Stomach smooth muscle (tissue), 2 donors: ENCODE data around the gene SLC2A6.
"Not testable (repeated sequence)": the region's sequence is repeated elsewhere in the genome, so short reads cannot be mapped to it uniquely, and the experiment has no call there.

ENCODE experiments used
- H3K27ac ChIP-seq: one replicate; pipeline ENCODE4 v1.7.0; 2013; ENCODE audit warnings: mild to moderate bottlenecking, low read length, inconsistent platforms
- H3K27me3 ChIP-seq, 2 donors: one replicate each; pipeline ENCODE4 v1.7.0; 2013; ENCODE audit warnings: low read length in 2 of 2; ENCODE audit not compliant: insufficient read depth in 2 of 2, control insufficient read depth in 1 of 2
- H3K36me3 ChIP-seq, 2 donors: one replicate each; pipeline ENCODE4 v1.7.0; 2013; ENCODE audit warnings: low read length in 2 of 2; ENCODE audit not compliant: control insufficient read depth in 2 of 2, insufficient read depth in 2 of 2
- H3K4me1 ChIP-seq: one replicate; pipeline ENCODE4 v1.7.0; 2013; ENCODE audit warnings: low read length; ENCODE audit not compliant: control insufficient read depth, insufficient read depth
- H3K4me3 ChIP-seq, 2 donors: one replicate each; pipeline ENCODE4 v1.7.0; 2013; ENCODE audit warnings: low read length in 2 of 2
- H3K9ac ChIP-seq, 2 donors: one replicate each; pipeline ENCODE4 v1.7.0; 2013; ENCODE audit warnings: low read length in 2 of 2, mild to moderate bottlenecking in 1 of 2
- H3K9me3 ChIP-seq, 2 donors: one replicate each; pipeline ENCODE4 v1.7.0; 2013; ENCODE audit warnings: low read length in 2 of 2; ENCODE audit not compliant: control insufficient read depth in 2 of 2
- donor health status: healthy.
- donor health status: Pancreatic carcinoma.

Gene SLC2A6

DNA sequence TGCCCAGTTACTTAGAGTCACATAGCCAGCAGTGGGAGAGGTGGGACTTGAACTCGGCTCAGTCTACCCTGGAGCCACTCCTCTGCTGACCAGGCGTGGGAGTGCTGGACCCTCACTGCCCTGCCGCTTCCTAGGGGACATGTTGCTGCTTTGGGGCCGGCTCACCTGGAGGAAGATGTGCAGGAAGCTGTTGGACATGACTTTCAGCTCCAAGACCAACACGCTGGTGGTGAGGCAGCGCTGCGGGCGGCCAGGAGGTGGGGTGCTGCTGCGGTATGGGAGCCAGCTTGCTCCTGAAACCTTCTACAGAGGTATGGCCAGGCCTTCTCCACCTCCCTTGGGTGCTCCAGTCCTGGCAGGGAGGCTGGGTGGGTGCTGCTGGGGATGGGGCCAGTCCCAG is 22.5 kb downstream of the SLC2A6 start:
- Histone ChIP-seq H3K36me3 (no peaks in the 10 kb centered on the region), H3K4me1 (peaks cover 16% of the 10 kb centered on the region), H3K27me3 (no peaks in the 10 kb centered on the region), H3K9ac (no peak overlapping the region), H3K27ac (no peak overlapping the region), H3K4me3 (no peak overlapping the region), H3K9me3 (no peaks in the 10 kb centered on the region)

DNA sequence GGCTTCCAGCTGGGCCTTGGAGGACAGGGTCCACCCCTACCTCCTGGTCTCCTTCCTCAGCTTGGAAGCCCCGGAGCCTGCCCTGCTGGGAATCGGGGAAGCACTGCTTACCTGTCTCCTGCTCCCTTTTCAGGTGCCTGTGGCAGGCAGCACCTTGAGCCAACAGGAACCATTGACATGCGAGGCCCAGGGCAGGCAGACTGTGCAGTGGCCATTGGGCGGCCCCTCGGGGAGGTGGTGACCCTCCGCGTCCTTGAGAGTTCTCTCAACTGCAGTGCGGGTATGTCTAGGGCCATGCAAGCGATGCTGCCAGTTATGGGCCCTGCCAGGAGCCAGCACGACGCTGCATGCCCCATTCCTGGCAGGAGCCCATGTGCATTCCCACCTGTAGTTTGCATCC is 23.0 kb downstream of the SLC2A6 start:
- Histone ChIP-seq H3K27me3 (no peaks in the 10 kb centered on the region), H3K27ac (no peak overlapping the region), H3K9me3 (no peaks in the 10 kb centered on the region), H3K9ac (no peak overlapping the region), H3K4me3 (no peak overlapping the region), H3K4me1 (peaks cover 11% of the 10 kb centered on the region), H3K36me3 (no peaks in the 10 kb centered on the region)

DNA sequence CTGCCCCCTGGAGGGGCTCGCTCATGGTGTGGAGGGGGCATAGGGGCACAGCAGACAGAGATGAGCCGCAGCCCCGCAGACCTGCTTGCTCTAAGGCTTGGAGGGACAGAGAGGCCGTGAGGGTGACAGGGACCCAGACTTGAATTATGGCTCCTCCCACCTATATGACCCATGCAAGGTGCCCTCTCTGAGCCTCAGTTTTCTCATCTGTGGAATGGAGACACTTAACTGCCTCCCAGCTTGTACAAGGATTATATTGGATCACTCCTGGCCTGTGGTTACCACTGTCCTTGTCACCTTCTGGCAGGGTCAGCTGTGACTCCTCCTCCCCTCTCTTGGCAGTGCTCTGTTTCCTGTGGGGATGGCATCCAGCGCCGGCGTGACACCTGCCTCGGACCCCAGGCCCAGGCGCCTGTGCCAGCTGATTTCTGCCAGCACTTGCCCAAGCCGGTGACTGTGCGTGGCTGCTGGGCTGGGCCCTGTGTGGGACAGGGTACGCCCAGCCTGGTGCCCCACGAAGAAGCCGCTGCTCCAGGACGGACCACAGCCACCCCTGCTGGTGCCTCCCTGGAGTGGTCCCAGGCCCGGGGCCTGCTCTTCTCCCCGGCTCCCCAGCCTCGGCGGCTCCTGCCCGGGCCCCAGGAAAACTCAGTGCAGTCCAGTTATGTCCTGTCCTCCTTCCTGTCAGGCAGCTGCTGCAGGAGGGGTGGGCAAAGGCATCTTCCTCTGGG is 23.8 kb downstream of the SLC2A6 start:
- Histone ChIP-seq H3K27me3 (no peaks in the 10 kb centered on the region), H3K4me3 (no peak overlapping the region), H3K9ac (no peak overlapping the region), H3K4me1 (peaks cover 6% of the 10 kb centered on the region), H3K36me3 (no peaks in the 10 kb centered on the region), H3K27ac (no peak overlapping the region), H3K9me3 (no peaks in the 10 kb centered on the region)

DNA sequence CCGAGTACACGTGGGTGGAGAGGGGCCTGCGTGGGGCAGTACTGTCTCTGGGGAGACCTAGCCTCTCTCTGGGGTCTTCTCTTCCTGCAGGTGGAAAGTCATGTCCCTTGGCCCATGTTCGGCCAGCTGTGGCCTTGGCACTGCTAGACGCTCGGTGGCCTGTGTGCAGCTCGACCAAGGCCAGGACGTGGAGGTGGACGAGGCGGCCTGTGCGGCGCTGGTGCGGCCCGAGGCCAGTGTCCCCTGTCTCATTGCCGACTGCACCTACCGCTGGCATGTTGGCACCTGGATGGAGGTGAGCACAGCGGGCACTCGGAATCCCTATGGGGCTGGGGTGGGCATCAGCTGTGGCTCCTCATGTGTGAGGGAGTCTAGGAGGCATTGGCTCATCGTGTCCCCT is 24.6 kb downstream of the SLC2A6 start:
- Histone ChIP-seq H3K36me3 (no peaks in the 10 kb centered on the region), H3K27me3 (no peaks in the 10 kb centered on the region), H3K27ac (no peak overlapping the region), H3K9me3 (no peaks in the 10 kb centered on the region), H3K4me1 (peaks cover 6% of the 10 kb centered on the region), H3K9ac (no peak overlapping the region), H3K4me3 (no peak overlapping the region)

- Histone ChIP-seq H3K4me1 (no peaks in the 10 kb centered on the region), H3K27ac (no peak overlapping the region), H3K27me3 (no peaks in the 10 kb centered on the region), H3K9ac (no peak overlapping the region), H3K36me3 (no peaks in the 10 kb centered on the region), H3K4me3 (no peak overlapping the region), H3K9me3 (no peaks in the 10 kb centered on the region)
These were observed 25.2 kb downstream of the SLC2A6 start for GRCh38 chr9:133453651-133454050.

DNA sequence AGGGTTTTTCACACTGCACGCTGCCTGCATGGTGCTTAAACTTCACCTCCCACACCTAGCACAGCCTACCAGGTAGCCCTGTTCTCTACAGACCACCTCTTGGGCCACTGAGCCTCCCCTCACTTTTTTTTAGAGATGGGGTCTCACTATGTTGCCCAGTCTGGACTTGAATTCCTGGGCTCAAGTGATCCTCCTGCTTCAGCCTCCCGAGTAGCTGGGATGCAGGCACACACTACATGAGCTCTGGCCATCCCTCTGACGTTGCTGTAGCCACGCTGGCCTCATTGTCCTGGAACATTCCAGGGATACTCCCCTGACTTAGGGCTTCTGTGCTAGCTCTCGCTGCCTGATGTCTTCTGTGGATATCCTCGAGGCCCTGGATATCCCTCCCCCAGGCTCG is 26.3 kb downstream of the SLC2A6 start:
- Histone ChIP-seq H3K9me3 (no peaks in the 10 kb centered on the region), H3K36me3 (no peaks in the 10 kb centered on the region), H3K27me3 (no peaks in the 10 kb centered on the region), H3K4me1 (no peaks in the 10 kb centered on the region), H3K27ac (no peak overlapping the region), H3K9ac (no peak overlapping the region), H3K4me3 (no peak overlapping the region)

GRCh38 chr9:133451865-133452264 is 27.0 kb downstream of the SLC2A6 start:
- H3K27me3 ChIP-seq, H3K27ac ChIP-seq, H3K4me1 ChIP-seq, H3K9ac ChIP-seq, H3K9me3 ChIP-seq, H3K4me3 ChIP-seq, H3K36me3 ChIP-seq: not testable (repeated sequence)

- no peak overlapping the region for H3K27ac ChIP-seq
These were observed 29.1 kb downstream of the SLC2A6 start for GRCh38 chr9:133449760-133450159.

DNA sequence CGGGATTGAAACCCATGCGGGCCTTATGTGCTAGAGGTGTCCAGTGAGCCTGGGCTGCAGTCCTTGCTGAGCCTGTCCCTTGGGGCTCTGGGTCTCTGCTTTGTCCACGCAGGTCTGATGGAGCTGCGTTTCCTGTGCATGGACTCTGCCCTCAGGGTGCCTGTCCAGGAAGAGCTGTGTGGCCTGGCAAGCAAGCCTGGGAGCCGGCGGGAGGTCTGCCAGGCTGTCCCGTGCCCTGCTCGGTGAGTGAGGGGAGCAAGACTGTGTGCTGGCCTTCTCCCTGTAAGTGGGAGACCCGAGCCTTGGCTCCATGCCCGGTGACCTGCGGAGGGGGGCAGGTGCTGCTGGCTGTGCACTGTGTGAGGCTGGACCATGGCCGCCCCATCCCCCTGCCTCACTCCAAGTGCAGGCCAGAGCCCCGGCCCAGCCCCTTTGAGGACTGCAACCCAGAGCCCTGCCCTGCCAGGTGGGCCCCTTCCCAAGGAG is 30.4 kb downstream of the SLC2A6 start:
- Histone ChIP-seq H3K36me3 (no peaks in the 10 kb centered on the region), H3K4me3 (no peak overlapping the region), H3K27me3 (no peaks in the 10 kb centered on the region), H3K4me1 (no peaks in the 10 kb centered on the region), H3K27ac (no peak overlapping the region), H3K9me3 (no peaks in the 10 kb centered on the region), H3K9ac (no peak overlapping the region)

More at GRCh38 chr9:133449760-133450159, 29.1 kb downstream of the SLC2A6 start:
- Histone ChIP-seq H3K9me3 (no peaks in the 10 kb centered on the region), H3K36me3 (no peaks in the 10 kb centered on the region), H3K9ac (no peak overlapping the region), H3K4me1 (no peaks in the 10 kb centered on the region), H3K27me3 (no peaks in the 10 kb centered on the region), H3K4me3 (no peak overlapping the region)

- no peak overlapping the region for H3K27ac ChIP-seq
- no peak overlapping the region for H3K4me3 ChIP-seq
- no peaks in the 10 kb centered on the region for H3K27me3 ChIP-seq
- H3K9ac ChIP-seq = no peak overlapping the region
- H3K4me1 ChIP-seq = no peaks in the 10 kb centered on the region
- H3K9me3 ChIP-seq = no peaks in the 10 kb centered on the region
- no peaks in the 10 kb centered on the region for H3K36me3 ChIP-seq
These were observed 33.5 kb downstream of the SLC2A6 start for GRCh38 chr9:133445293-133445969.

GRCh38 chr9:133443982-133444381 is 34.9 kb downstream of the SLC2A6 start:
- Histone ChIP-seq H3K9me3 (no peaks in the 10 kb centered on the region), H3K4me1 (no peaks in the 10 kb centered on the region), H3K4me3 (no peak overlapping the region), H3K36me3 (no peaks in the 10 kb centered on the region), H3K27me3 (no peaks in the 10 kb centered on the region), H3K27ac (no peak overlapping the region), H3K9ac (no peak overlapping the region)
